Neural progenitor cell (in vitro differentiated cells): Measurements from ENCODE around the gene C17orf114.

Experiments used
- DNase-seq: peaks from one replicate; pipeline ENCODE4 v3.0.0-alpha.2; 2016; ENCODE audit warnings: low spot score
- H2AFZ ChIP-seq: fragments of 200-600 bp; sonication (generic); replicated peaks from 2 replicates; pipeline ENCODE4 v1.6.1; 2016; ENCODE audit warnings: antibody characterized with exemption
- H3F3A ChIP-seq: fragments of 200-600 bp; sonication (generic); 2 replicates; pipeline ENCODE4 v1.6.1; 2016; ENCODE audit warnings: antibody characterized with exemption, low read depth
- H3K27ac ChIP-seq: fragments of 200-600 bp; sonication (generic); 2 replicates; pipeline ENCODE4 v1.5.1; 2016; ENCODE audit warnings: mild to moderate bottlenecking
- H3K27me3 ChIP-seq: fragments of 200-600 bp; sonication (generic); 2 replicates; pipeline ENCODE4 v1.6.1; 2016; ENCODE audit warnings: mild to moderate bottlenecking, moderate library complexity
- H3K36me3 ChIP-seq: fragments of 200-600 bp; sonication (generic); 2 replicates; pipeline ENCODE4 v1.5.1; 2016
- H3K4me1 ChIP-seq: fragments of 200-600 bp; sonication (generic); 2 replicates; pipeline ENCODE4 v1.6.1; 2016; ENCODE audit warnings: mixed run types
- H3K4me2 ChIP-seq: fragments of 200-600 bp; sonication (generic); 2 replicates; pipeline ENCODE4 v1.6.1; 2016
- H3K4me3 ChIP-seq: fragments of 200-600 bp; sonication (generic); 2 replicates; pipeline ENCODE4 v1.5.1; 2016
- H3K79me2 ChIP-seq: fragments of 200-600 bp; sonication (generic); 2 replicates; pipeline ENCODE4 v1.6.1; 2016; ENCODE audit warnings: low read depth
- H3K9ac ChIP-seq: fragments of 200-600 bp; sonication (generic); 2 replicates; pipeline ENCODE4 v1.6.1; 2016
- H3K9me3 ChIP-seq: fragments of 200-600 bp; sonication (generic); 2 replicates; pipeline ENCODE4 v1.5.1; 2016; ENCODE audit warnings: low read depth
- H4K20me1 ChIP-seq: fragments of 200-600 bp; sonication (generic); 2 replicates; pipeline ENCODE4 v1.6.1; 2016; ENCODE audit warnings: low read depth
- H3K27ac Mint-ChIP-seq: 3 replicates; pipeline ENCODE4 v1.8.0; 2021; ENCODE audit warnings: mixed read lengths
- H3K27me3 Mint-ChIP-seq: 2 replicates; pipeline ENCODE4 v1.8.0; 2022; ENCODE audit warnings: low read depth, mild to moderate bottlenecking, inconsistent platforms, moderate library complexity, mixed read lengths; ENCODE audit not compliant: insufficient read depth
- H3K36me3 Mint-ChIP-seq: 3 replicates; pipeline ENCODE4 v1.8.0; 2021; ENCODE audit warnings: mixed read lengths
- H3K4me1 Mint-ChIP-seq: 3 replicates; pipeline ENCODE4 v1.8.0; 2021; ENCODE audit warnings: mixed read lengths
- H3K4me3 Mint-ChIP-seq: 3 replicates; pipeline ENCODE4 v1.8.0; 2021; ENCODE audit warnings: mild to moderate bottlenecking, moderate library complexity, mixed read lengths
- H3K9me3 Mint-ChIP-seq: 3 replicates; pipeline ENCODE4 v1.8.0; 2020; ENCODE audit warnings: mixed read lengths
- EZH2 ChIP-seq: fragments of 200-600 bp; sonication (generic); IDR thresholded peaks from 2 replicates; pipeline ENCODE4 v1.6.1; 2017; ENCODE audit warnings: antibody characterized with exemption, mild to moderate bottlenecking, moderate library complexity
- EZH2phosphoT487 ChIP-seq: fragments of 200-600 bp; sonication (generic); IDR thresholded peaks from 2 replicates; pipeline ENCODE4 v1.6.1; 2017; ENCODE audit warnings: antibody characterized with exemption
- TF ChIP-seq, protein P1 (sequence below): fragments of 200-600 bp; sonication (generic); IDR thresholded peaks from 2 replicates; pipeline ENCODE4 v1.5.1; 2017; ENCODE audit warnings: antibody characterized with exemption, mild to moderate bottlenecking

C17orf114 gene

DNA sequence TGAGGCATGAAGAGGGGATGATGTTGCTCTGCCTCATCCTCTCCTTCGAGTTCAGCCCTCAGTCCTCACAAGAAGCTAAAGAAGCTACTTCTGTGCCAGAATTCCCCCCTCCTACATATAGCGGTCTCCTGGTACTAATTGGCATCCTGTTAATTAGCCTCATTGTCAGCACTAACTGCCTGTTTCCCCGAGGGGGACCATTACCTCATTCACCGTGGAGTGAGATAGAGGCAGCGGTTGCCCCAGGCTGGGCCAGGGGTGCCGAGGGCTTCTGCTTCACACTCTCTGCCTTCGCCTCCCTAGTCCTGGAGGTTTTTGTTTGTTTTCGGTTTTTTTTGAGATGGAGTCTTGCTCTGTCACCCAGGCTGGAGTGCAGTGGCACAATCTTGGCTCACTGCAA, 25.3 kb upstream of the C17orf114 start:
- H3K4me3 ChIP-seq = no peak overlapping the region
- no peaks in the 10 kb centered on the region for H3K9me3 ChIP-seq
- no peak overlapping the region for H3K9ac ChIP-seq
- H2AFZ ChIP-seq = no peak overlapping the region
- H3K4me2 ChIP-seq = no peak overlapping the region
- H4K20me1 ChIP-seq = no peaks in the 10 kb centered on the region
- Mint-ChIP-seq H3K4me1 (peaks cover 3% of the 10 kb centered on the region), H3K27me3 (peaks cover 3% of the 10 kb centered on the region), H3K27ac (no peak overlapping the region), H3K4me3 (no peak overlapping the region), H3K9me3 (no peaks in the 10 kb centered on the region), H3K36me3 (no peaks in the 10 kb centered on the region)
- H3K4me1 ChIP-seq = no peaks in the 10 kb centered on the region
- H3F3A ChIP-seq = peaks cover 6% of the 10 kb centered on the region
- no peak overlapping the region for H3K27ac ChIP-seq
- H3K79me2 ChIP-seq = no peaks in the 10 kb centered on the region
- no peaks in the 10 kb centered on the region for H3K36me3 ChIP-seq
- peak; percentile 16 for DNase-seq
- no peak for TF ChIP-seq EZH2phosphoT487
- TF ChIP-seq EZH2 = no peak
- TF ChIP-seq, protein P1, sequence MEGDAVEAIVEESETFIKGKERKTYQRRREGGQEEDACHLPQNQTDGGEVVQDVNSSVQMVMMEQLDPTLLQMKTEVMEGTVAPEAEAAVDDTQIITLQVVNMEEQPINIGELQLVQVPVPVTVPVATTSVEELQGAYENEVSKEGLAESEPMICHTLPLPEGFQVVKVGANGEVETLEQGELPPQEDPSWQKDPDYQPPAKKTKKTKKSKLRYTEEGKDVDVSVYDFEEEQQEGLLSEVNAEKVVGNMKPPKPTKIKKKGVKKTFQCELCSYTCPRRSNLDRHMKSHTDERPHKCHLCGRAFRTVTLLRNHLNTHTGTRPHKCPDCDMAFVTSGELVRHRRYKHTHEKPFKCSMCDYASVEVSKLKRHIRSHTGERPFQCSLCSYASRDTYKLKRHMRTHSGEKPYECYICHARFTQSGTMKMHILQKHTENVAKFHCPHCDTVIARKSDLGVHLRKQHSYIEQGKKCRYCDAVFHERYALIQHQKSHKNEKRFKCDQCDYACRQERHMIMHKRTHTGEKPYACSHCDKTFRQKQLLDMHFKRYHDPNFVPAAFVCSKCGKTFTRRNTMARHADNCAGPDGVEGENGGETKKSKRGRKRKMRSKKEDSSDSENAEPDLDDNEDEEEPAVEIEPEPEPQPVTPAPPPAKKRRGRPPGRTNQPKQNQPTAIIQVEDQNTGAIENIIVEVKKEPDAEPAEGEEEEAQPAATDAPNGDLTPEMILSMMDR = no peak
- no peaks in the 10 kb centered on the region for H3K27me3 ChIP-seq

DNA sequence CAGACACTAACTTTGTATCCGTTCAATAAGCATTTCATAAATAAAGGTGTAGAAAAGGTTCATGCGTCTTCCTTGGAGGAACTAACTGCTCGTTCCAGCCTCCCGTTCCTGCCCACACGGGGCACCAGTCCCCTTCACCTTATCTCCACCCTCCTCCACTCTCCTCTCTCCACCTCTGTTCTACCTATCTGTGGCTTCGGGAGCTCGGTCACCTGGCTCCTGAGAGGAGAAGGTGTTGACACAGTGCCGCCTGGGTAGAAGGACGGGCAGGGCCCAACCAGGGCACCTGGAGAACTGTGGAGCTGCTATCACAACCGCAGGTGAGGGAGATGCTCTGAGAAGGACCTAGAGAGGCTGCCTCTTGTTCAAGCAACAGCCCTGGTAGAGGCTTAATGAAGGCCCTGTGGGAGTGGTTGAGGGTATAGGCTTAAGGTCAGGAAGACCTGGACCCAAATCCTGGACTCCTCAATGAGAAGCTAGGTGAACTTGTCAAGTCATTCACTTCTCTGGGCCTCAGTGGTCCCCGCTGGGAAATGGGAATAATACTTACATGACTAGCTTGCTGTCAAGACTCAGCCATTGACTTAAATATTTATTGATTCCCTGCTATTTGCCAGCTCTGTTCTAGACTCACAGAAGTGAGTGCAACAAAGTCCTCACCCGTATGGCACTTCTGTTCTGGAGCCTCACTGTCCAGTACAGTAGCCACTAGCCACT, 21.4 kb upstream of the C17orf114 start:
- H3K4me2 ChIP-seq = no peak overlapping the region
- no peak overlapping the region for H2AFZ ChIP-seq
- H3K27me3 ChIP-seq = no peaks in the 10 kb centered on the region
- Mint-ChIP-seq H3K4me3 (no peak overlapping the region), H3K27ac (no peak overlapping the region), H3K9me3 (no peaks in the 10 kb centered on the region), H3K4me1 (no peaks in the 10 kb centered on the region), H3K27me3 (no peaks in the 10 kb centered on the region), H3K36me3 (peaks cover 8% of the 10 kb centered on the region)
- no peak for DNase-seq
- TF ChIP-seq EZH2phosphoT487 (no peak), EZH2 (no peak)
- TF ChIP-seq, protein P1 = no peak
- peaks cover 6% of the 10 kb centered on the region for H3F3A ChIP-seq
- H3K36me3 ChIP-seq = no peaks in the 10 kb centered on the region
- no peaks in the 10 kb centered on the region for H3K4me1 ChIP-seq
- no peaks in the 10 kb centered on the region for H3K9me3 ChIP-seq
- H3K79me2 ChIP-seq = no peaks in the 10 kb centered on the region
- no peak overlapping the region for H3K9ac ChIP-seq
- no peaks in the 10 kb centered on the region for H4K20me1 ChIP-seq
- H3K4me3 ChIP-seq = no peak overlapping the region
- no peak overlapping the region for H3K27ac ChIP-seq

DNA sequence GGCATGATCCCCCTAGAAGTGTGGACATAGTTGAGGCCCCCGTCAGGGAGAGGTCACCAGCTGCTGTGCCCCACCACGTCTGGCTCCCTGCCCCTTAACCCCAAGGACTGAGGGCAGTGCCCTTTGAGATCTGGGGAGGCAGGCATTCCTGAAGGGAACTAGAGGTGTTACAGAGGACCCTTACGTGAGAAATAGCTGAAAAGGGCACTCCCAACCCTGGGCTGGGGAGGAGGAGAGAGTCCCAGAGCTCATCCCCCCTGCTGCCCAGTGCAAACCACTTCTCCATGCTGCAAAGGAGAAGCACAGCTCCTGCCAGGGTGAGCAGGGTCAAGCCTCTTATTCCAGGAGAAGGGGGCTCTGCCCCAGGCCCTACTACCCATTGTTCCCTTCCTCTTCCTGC, 20.7 kb upstream of the C17orf114 start:
- Histone ChIP-seq H3K79me2 (no peaks in the 10 kb centered on the region), H4K20me1 (no peaks in the 10 kb centered on the region), H3K9me3 (no peaks in the 10 kb centered on the region), H3K36me3 (no peaks in the 10 kb centered on the region), H2AFZ (no peak overlapping the region), H3K4me1 (no peaks in the 10 kb centered on the region), H3K27me3 (no peaks in the 10 kb centered on the region), H3K4me3 (no peak overlapping the region), H3F3A (peaks cover 6% of the 10 kb centered on the region), H3K4me2 (no peak overlapping the region), H3K27ac (no peak overlapping the region), H3K9ac (no peak overlapping the region)
- H3K27me3 Mint-ChIP-seq = no peaks in the 10 kb centered on the region
- TF ChIP-seq, protein P1 = no peak
- peaks cover 8% of the 10 kb centered on the region for H3K36me3 Mint-ChIP-seq
- DNase-seq = no peak
- no peak overlapping the region for H3K4me3 Mint-ChIP-seq
- no peak overlapping the region for H3K27ac Mint-ChIP-seq
- H3K9me3 Mint-ChIP-seq = no peaks in the 10 kb centered on the region
- H3K4me1 Mint-ChIP-seq = no peaks in the 10 kb centered on the region
